GM18502 (cell line): Measurements from ENCODE around the gene ROBO4.

ENCODE experiments used
- ATAC-seq: cut with Tn5 transposase; IDR thresholded peaks from one replicate; pipeline ENCODE4 v1.9.1; 2021; ENCODE audit warnings: mild to moderate bottlenecking; ENCODE audit not compliant: unreplicated experiment, poor library complexity

The ROBO4 gene

DNA sequence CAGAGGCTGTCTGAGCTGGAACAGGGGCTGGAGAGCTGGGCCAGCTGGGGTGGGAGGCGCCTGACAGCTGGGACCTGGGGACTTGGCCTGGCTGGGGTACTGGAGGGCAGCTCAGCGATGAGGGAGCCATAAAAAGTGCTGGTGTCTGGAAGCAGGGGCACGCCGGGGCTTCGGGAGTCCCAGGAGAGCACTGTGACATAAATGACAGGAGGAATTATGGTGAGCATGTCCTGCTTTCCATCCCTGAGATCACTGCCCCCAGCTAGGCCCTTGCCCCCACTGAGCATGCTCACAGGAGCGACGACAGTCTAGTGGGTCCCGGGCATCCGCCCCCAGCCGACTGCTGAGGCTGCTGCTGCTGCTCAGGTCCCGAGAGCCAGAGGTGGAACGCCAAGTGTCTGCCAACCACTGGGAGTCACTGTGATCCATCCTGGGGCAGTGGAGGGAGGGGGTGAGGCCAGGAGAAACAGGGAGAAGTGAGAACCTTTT, 6.2 kb downstream of the ROBO4 start:
- ATAC-seq = no peak

DNA sequence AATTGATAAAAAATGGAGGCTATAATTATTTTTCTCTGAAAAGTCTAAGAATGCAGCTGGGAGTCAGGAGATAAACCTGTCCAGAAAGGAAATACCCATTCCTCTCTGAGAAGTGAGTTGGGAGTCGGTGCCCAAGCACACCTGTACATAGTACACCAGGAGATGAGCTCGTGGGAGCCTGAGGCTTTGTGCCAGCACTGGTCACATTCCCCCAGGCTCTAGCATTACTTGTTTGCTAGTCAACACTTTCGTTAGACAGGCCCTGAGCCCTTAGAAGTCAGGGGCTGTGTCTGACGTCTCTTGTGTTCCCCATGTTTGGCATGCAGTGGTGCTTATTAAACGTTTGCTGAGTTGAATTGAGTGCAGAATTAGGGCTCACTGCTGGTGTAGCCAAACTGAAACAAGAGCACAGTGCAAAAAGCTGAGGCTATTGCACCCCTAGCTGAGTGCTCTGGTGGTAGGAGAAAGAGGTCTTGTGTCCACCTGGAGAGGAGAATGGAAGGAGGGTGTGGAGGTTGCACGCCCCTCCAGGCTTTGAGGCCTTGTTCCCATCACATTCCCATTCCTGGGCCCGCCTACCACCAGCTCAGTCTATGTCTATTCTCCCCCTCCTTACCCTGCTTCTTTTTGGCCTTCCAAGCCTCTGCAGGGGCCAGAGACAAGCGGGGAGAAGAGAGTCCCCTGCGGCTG, 6.8 kb downstream of the ROBO4 start:
- ATAC-seq = no peak

DNA sequence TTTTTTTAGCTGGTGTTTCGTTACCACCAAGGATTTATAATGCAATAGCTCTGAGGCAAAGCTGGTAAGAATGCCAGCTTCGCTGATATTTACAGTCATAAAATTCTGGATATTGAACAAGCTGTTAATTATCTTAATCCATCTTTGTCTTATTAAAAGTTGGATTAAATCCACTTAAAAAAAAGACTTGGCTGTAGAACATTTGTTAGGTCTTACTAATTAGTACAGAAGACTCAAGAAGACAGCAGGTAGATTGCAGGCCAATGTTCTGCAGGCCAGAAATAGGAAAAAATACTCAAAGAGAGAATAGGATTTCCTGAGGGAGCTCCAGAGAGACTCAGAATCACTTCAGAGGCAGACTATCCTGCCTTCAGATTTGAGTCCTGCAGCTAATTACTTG, 7.5 kb downstream of the ROBO4 start:
- ATAC-seq = no peak

DNA sequence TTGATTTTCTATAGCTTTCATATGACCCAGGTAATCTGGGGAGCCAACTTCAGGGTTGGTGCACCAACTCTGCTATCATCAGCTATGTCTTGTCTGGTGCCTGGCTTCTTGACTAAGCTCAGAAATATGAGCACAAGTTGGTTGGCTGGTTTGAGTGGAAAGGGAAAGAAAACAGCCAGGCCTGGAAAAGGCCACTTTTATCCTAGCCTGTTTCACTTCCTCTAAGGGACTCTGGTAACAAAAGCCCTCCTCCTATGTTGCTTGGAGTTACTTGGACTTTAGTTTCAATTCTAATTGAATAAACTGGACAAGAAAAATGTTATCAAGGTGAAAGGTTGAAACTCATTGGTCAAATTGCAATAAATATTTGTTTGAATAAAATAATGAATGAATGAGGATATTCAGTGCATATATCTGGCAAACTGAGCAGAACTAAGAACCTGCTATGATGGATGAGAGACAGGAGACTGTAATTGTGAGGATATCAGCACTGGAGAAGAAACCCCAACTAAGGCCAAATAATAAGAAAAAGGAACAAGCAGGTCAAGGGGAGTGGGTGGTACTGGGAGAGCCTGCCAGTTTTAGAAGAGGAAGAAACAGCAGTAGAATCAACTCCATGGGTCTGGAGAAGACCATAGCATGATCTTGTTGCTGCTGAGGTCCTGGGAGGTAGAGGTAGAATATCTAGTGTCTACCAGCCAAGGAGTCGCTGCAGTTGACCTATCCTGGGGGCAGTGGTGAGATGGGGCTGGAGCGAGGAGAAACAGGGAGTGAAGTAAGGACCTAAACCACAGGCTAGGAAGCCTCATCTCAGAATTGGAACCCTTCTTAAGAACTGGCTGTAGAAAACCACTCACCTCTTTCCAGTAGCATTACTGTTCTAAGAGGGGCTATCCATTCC, 8.2 kb downstream of the ROBO4 start:
- ATAC-seq = no peak

DNA sequence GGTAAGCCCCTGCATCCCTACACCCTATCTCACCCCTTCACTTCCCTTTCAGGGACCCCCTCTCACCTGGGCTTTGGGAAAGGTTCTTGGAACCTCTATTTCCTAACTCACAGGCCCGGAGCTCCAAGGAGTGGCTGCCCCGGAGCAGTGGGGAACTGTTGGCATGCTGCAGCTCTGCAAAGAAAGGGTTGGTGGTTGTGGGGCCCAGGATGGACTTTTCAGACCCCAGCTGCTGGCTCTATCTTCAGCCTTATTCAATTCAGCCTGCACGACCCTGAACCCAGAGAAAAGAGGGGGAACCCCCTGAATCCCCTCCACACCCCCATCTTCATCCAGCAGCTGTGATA, 10.0 kb downstream of the ROBO4 start:
- no peak for ATAC-seq

DNA sequence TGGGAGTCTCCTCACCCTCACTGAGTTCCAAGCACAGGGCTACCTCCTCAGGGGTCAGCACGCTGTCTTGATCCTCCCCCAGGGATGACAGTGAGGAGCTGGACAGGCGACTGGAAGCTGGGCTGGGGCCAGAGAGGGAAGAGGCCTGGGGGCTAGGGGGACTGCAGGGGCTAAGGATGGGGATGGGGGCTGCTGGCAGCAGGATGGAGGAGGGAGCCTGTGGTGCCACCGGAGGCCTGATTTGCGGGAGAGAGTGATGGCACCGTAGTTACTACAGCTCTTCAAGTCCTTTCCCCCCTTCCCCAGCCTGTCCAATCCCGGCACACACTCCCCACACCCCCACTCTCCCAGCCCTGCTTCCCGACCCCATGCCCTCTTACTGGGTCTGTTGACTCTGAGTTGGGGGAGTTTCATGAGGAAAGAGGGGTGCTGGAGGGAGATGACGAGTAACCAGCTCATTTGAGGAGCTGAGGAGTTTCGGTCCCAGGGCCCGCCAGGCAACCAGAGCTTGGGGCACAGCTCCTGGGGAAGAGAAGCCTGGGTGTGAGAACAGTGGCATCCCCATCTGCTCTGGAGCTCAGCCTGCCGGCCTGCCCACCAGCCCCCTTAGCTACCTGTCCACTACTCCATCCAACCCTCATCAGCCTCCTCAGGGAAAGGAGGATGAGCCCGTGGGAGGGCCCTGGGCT, 10.5 kb downstream of the ROBO4 start:
- no peak for ATAC-seq

DNA sequence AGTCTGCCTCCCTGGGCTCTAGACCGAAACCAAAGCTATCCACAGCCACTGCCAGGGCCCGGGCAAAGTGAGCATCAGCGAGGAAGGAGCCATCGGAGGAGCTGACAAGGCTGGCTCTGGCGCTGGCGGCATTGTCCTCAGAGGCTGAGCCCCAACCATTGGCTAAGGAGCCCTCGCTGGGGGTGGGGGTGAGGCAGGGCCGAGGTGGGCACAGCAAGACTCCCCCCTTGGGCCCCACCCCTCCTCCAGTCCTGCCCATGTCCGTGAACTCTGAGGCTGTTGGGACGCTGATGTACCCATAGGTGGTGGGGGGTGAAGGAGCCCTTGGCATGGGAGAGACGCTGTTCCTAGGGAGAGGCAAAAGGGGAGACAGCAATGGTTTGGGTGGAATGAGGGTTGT, 11.2 kb downstream of the ROBO4 start:
- no peak for ATAC-seq

DNA sequence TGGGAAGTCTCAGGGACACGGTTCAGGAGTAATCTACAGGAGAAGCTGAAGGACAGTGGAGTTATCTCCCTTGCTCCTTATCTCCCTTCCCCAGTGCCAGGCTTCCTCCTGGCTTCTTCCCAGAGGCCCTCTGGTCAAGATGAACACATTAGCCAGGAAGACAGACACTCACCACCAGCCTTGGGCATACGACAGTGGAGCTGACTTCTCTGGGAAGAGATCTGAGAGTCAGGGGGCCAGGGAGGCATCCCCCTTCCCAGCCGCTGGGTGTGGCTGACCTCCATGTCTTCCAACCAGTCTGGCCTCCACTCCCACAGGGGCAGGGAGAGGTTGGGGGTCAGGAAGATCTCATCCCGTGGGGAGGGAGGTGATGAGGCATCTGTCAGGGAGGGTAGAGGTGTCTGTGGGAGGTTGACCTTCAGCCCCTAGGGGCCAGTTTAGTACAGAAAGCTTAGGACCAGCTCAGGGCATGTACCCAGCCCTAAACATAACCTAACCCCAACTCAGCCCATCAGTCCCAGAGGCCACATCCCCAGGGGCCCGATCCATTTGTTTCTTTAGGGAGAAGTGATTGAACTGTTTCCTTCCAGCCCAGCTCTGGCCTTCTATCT, 12.7 kb downstream of the ROBO4 start:
- ATAC-seq = no peak

DNA sequence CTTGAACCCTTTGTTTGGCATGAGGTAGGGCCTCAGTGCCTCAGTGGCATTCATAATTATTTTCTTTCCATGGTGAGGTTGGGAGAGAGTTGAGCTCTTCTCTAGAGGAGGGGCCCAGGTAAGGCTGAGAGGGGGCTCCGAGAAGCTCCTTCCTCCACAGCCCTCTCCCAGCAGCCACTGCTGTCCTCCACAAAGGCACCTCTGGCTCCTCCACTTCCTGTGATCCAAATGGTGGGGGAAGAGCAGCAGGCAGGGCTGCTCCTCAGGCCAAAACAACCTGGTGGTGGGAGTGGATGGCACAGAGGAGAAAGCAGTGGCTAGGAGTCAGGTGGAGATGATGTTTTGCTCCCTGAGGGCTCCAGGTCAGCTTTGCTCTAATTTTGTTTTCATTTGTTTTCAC, 13.3 kb downstream of the ROBO4 start:
- no peak for ATAC-seq

DNA sequence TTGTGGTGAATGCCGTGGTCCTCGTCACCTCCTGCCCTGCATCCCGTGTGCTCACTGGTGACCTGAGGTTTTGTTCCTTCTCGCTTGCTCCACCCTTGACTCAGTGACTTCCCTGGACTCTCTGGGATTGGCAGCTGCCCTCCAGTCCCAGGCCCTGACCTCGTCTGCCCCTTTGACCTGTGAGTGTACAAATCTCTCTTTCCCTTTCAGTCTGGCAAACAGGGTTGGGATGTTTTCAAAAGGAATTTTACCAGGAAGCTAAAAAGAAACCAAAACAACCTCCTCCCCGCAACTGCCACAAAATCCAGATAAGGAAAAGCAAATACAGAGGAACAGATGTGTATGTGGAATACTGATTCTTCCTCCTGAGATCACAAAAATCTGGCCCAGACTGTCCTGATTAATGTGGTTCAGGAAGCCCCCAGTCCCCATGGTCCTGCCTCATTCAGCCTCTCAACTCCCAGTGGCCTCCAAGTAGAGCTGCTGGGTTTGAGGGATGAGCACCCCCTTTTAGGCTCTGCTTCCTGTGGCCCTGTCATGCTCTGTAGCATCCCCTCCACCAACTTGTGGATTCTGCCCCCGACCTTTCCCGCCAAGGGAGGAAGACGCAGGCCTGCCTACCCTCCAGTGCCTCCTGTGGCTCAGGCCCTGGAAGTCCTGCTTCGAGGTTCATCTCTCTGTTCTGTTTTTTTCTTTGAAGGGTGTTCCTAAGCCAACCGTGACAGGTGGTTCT, 15.2 kb downstream of the ROBO4 start:
- ATAC-seq = no peak

DNA sequence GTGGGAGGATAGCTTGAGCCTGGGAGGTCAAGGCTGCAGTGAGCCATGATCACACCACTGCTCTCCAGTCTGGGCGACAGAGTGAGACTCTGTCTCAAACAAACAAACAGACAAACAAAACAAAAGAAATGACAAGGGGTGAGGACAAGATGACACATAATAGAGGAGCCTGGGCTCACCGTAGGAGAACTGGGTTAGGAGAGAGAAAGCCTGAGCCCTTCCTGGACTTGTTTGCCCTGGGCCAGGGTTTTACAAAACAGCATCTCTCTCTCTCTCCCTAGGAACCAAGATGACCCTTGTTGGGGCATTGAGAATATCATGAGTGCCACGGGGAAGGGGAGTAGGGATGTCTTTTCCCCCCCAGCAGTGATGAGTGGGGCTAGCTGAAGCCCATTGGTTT, 16.7 kb downstream of the ROBO4 start:
- no peak for ATAC-seq

DNA sequence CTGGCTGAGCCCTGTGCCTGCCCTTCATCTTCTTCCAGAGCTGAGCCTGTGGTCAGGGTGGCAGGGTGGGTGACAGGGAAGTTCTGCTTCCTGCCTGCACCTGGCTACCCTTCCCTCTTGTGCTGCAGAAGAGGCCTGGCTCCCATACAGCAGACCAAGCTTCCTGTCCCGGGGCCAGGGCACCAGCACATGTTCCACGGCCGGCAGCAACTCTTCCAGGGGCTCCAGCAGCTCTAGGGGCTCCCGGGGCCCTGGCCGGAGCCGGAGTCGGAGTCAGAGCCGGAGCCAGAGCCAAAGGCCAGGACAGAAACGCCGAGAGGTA, 17.4 kb downstream of the ROBO4 start:
- no peak for ATAC-seq

DNA sequence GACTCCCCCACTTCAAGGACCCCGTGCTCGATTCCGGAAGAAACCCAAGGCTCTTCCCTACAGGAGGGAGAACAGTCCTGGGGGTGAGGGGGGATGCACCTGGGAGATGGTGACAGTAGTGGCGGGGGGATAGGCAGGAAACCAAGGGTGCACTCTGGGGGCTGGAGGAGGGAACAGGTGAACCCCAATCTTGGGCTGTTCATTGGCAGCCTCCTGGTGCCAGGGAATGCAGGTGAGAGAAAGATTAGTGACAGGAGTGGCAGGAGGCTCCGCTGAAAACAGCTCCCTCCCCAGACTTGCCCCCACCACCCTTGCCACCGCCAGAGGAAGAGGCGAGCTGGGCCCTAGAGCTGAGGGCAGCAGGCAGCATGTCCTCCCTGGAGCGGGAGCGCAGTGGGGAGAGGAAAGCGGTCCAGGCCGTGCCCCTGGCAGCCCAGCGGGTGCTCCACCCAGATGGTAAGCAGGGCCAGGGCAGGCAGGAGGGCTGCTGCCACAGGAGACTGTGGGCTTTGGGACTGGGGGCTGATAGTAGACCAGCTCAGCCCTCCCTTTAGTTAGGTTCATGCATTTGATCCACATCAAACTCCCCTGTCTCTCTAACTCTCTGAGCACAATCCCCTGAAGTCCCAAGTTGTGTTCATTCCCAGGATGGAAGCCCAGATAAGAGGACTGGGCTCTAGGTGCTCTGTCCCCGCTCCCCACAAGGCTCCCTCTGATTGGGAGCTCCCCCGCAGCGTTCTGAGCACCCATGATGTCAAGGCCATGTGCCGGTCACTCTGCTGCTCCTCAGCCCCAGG, 18.0 kb downstream of the ROBO4 start:
- no peak for ATAC-seq

DNA sequence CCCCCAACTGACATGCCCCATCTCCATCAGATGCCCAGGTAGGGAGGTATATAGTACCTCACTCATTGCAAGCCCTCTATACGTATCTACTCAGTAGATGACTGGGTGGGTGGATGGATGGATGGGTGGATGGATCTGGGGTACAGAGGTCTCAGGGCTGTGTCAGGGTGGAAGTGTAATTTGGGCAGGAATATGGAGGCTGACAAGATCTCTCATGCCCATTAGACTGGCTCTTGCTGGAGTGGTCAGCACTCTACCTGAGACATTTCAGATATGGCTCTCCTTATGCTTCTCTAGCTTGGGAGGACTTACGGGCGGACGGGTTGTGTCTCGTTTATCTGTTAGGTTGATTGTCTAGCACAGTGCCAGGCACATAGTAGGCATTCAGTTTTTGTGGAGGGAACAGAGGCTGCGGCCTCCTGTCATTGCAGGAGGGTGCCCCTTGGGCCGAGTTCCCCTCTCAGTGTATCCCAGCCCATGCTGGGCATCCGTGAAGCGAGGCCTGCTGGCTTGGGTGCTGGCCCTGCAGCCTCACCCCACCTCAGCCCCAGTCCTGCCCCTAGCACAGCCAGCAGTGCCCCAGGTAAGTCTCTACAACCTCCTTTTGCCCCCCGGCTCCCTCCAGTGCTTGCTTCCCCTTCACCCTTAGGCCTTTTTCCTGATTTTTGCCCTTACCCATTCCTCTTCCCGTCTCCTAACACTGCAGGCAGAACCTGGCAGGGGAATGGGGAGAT, 18.7 kb downstream of the ROBO4 start:
- no peak for ATAC-seq

DNA sequence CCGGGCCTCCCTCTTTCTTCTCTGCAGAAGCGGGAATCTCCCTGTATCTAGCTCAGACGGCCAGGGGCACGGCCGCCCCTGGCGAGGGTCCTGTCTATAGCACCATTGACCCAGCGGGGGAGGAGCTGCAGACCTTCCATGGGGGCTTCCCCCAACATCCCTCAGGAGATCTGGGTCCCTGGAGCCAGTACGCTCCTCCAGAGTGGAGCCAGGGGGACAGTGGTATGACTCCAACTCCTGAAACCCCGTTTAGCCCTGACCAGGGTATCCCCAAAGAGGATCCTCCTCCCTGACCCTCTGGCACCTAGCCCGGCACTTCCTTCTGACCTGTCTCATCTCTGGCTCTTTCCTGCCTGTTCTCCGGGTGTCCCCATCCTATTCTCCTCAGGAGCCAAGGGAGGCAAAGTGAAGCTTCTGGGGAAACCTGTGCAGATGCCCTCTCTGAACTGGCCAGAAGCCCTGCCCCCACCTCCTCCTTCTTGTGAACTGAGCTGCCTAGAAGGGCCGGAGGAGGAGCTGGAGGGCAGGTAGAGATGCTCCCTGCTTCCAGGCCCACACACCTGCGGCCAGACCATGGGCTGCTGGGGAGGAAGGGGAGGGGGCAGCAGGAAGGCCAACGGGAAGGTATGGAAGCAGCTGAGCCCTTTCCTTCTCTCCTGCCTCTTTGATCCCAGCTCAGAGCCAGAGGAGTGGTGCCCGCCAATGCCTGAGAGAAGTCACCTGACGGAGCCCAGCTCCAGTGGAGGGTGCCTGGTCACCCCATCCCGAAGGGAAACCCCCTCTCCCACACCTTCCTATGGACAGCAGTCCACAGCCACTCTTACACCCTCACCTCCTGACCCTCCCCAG, 19.5 kb downstream of the ROBO4 start:
- ATAC-seq = no peak

DNA sequence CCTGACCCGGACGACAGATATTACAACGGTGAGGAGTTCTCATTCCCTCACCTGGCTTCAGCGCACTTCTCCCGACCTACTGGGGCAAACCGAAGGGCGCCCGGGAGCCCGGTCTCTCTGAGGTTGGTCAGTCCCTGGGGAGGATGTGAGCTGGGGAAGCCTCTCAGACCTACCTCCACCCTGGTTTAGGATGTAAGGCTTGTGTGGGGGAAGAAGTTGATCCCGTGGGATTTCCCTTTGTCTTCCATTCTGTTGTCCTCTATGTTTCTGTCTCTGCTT, 20.1 kb downstream of the ROBO4 start:
- ATAC-seq = no peak

DNA sequence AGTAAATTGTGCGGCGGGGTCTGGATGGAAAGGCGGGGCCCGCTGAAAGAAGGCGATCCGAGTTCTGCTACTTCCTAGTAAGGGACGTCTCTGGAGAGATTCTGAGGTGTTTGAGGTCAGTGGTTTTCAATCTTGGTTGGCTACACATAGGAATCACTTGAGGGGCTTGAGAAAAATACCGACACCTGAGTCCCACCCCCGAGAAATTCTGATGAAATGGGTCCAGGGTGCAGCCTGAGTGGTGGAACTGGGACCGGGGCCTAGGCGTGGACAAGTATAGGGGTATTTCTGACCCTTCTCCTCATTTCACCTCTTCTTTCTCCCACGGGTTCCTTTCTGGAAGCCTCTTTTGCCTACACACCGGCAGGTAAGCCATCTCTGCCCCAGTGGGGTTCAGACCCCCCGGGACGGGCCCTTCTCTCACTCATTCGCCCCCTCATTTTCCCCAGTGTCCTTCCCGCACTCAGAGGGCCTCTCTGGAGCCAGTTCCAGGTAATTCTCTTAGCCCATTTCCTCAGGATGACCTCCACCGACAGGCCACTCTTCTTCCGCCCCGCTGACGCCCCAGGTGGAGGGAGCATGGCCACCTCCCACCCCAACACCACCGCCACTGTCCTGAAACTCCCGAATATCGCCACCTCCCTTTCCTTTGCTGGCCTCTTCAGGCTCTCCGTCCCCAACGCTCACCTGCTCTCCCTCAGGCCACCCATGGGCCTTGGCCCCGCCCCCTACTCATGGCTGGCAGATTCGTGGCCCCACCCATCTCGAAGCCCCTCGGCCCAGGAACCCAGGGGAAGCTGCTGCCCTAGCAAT, 20.6 kb downstream of the ROBO4 start:
- no peak for ATAC-seq
